Suprapubic skin (tissue), 4 donors: Measurements from ENCODE around the gene GRK5. TPM values are rescaled to one million over a fixed set of nuclear protein-coding genes. Genes with fewer than 3 reads are reported as not detected.

Source experiments
- DNase-seq, 2 donors: peaks; one replicate each; pipeline ENCODE4 v3.0.0-alpha.2; 2019; ENCODE audit warnings: low spot score in 2 of 2
- H3K27ac ChIP-seq: fragments of 200-600 bp; sonication (generic); one replicate; pipeline ENCODE4 v1.5.1; 2019
- H3K27me3 ChIP-seq: fragments of 200-600 bp; sonication (generic); one replicate; pipeline ENCODE4 v1.5.1; 2019
- H3K36me3 ChIP-seq: fragments of 200-600 bp; sonication (generic); one replicate; pipeline ENCODE4 v1.5.1; 2019
- H3K4me1 ChIP-seq: fragments of 200-600 bp; sonication (generic); one replicate; pipeline ENCODE4 v1.5.1; 2019
- H3K4me3 ChIP-seq: fragments of 200-600 bp; sonication (generic); one replicate; pipeline ENCODE4 v1.5.1; 2019; ENCODE audit warnings: mild to moderate bottlenecking
- H3K9me3 ChIP-seq: fragments of 200-600 bp; sonication (generic); one replicate; pipeline ENCODE4 v1.5.1; 2019
- EP300 ChIP-seq: sonication (generic); formaldehyde crosslinking; IDR thresholded peaks from one replicate; pipeline ENCODE4 v1.6.1; 2017; ENCODE audit warnings: antibody characterized with exemption
- POLR2A ChIP-seq, 2 donors: fragments of 450-650 bp; IDR thresholded peaks; one replicate each; pipeline ENCODE4 v1.6.1; 2017; ENCODE audit warnings: antibody characterized with exemption in 2 of 2, mild to moderate bottlenecking in 2 of 2, moderate library complexity in 2 of 2
- POLR2AphosphoS5 ChIP-seq, 3 donors: sonication (generic); formaldehyde crosslinking; IDR thresholded peaks; one replicate each; pipeline ENCODE4 v1.6.1; 2017; ENCODE audit warnings: antibody characterized with exemption in 3 of 3
- WGBS: methylation state at CpG from one replicate; pipeline ENCODE4 v1.1.5; 2018; 5-methylcytosine and 5-hydroxymethylcytosine counted together
- total RNA-seq, 4 donors: library from RNA; depleted of rRNA; stranded (reverse); fragments of >200 nt; gene quantifications; one replicate each; pipeline ENCODE4 v1.1.0, GENCODE V29; 2016
- TF ChIP-seq, protein P1 (sequence below), 2 donors: fragments of 200-600 bp in 1 of 2; fragments of 450-650 bp in 1 of 2; sonication (generic) in 1 of 2; IDR thresholded peaks; one replicate each; pipeline ENCODE4 v1.5.1; 2016 to 2019; ENCODE audit warnings: antibody characterized with exemption in 2 of 2, mild to moderate bottlenecking in 1 of 2, moderate library complexity in 1 of 2

GRK5 gene
- total RNA-seq, 4 donors from 2014 or later, result 4.8 to 9.0 (median 6.7) TPM

DNA sequence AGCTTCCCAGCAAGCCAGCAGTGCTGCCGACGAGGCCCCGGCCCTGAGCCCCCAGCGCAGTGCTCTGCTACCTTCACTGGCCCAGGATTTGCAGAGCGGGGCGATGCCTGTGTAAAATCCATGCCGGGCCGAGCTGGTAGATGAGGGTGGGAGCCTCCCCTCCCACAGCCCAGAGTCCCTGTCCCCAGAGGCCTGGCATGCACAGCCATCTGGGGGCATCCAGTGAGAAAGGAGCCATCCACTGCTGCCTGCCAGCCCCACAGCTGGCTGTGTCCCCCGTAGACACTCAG, 218.5 kb downstream of the GRK5 start:
- TF ChIP-seq EP300 (no peak), POLR2A (IDR thresholded peaks at IDR 0.05) (no peak), POLR2AphosphoS5 (IDR thresholded peaks at IDR 0.05) (no peak)
- TF ChIP-seq, protein P1, sequence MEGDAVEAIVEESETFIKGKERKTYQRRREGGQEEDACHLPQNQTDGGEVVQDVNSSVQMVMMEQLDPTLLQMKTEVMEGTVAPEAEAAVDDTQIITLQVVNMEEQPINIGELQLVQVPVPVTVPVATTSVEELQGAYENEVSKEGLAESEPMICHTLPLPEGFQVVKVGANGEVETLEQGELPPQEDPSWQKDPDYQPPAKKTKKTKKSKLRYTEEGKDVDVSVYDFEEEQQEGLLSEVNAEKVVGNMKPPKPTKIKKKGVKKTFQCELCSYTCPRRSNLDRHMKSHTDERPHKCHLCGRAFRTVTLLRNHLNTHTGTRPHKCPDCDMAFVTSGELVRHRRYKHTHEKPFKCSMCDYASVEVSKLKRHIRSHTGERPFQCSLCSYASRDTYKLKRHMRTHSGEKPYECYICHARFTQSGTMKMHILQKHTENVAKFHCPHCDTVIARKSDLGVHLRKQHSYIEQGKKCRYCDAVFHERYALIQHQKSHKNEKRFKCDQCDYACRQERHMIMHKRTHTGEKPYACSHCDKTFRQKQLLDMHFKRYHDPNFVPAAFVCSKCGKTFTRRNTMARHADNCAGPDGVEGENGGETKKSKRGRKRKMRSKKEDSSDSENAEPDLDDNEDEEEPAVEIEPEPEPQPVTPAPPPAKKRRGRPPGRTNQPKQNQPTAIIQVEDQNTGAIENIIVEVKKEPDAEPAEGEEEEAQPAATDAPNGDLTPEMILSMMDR (IDR thresholded peaks at IDR 0.05), result no peak
- Histone ChIP-seq H3K27ac (no peak overlapping the region), H3K36me3 (peaks cover 29% of the 10 kb centered on the region), H3K27me3 (no peaks in the 10 kb centered on the region), H3K4me3 (no peak overlapping the region), H3K9me3 (no peaks in the 10 kb centered on the region), H3K4me1 (peaks cover 16% of the 10 kb centered on the region)
- no peak for DNase-seq
- WGBS, result 91% methylated on average over 7 of the region's 9 CpGs

DNA sequence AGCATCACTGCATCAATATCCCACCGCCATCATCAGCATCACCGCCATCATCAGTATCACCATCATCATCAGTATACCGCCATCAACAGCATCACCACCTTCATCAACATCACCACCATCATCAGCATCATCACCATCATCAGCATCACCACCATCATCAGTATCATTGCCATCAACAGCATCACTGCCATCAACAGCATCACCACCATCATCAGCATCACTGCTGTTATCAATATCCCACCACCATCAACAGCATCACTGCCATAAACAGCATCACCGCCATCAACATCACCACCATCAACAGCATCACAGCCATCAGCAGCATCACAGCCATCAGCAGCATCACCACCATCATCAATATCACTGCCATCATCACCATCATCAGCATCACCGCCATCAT, 219.3 kb downstream of the GRK5 start:
- Histone ChIP-seq H3K36me3 (peaks cover 29% of the 10 kb centered on the region), H3K9me3 (no peaks in the 10 kb centered on the region), H3K27ac (no peak overlapping the region), H3K27me3 (no peaks in the 10 kb centered on the region), H3K4me3 (no peak overlapping the region), H3K4me1 (peaks cover 8% of the 10 kb centered on the region)
- DNase-seq, result no peak
- TF ChIP-seq POLR2A (IDR thresholded peaks at IDR 0.05), result no peak
- TF ChIP-seq EP300, result no peak
- TF ChIP-seq, protein P1 (IDR thresholded peaks at IDR 0.05), result no peak
- TF ChIP-seq POLR2AphosphoS5 (IDR thresholded peaks at IDR 0.05), result no peak
- 94% methylated on average over 5 of the region's 5 CpGs for WGBS

DNA sequence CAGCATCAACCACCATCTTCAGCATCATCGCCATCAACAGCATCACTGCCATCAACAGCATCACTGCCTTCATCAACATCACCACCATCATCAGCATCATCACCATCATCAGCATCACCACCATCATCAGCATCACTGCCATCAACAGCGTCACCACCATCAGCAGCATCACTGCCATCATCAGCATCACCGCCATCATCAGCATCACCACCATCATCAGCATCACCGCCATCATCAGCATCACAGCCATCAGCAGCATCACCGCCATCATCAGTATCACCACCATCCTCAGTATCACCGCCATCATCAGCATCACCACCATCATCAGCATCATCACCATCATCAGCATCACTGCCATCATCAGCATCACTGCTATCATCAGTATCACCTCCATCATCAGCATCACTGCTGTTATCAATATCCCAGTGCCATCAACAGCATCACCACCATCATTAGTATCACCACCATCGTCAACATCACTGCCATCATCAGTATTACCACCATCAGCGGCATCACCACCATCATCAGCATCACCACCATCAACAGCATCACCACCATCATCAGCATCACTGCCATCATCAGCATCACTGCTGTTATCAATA, 220.0 kb downstream of the GRK5 start:
- DNase-seq, result no peak
- 75% methylated on average over 8 of the region's 8 CpGs for WGBS
- Histone ChIP-seq H3K4me3 (no peak overlapping the region), H3K36me3 (peaks cover 29% of the 10 kb centered on the region), H3K27ac (no peak overlapping the region), H3K27me3 (no peaks in the 10 kb centered on the region), H3K4me1 (peaks cover 1% of the 10 kb centered on the region), H3K9me3 (no peaks in the 10 kb centered on the region)
- TF ChIP-seq POLR2AphosphoS5 (IDR thresholded peaks at IDR 0.05), result no peak
- no peak for TF ChIP-seq EP300
- TF ChIP-seq, protein P1 (IDR thresholded peaks at IDR 0.05), result no peak
- TF ChIP-seq POLR2A (IDR thresholded peaks at IDR 0.05), result no peak

DNA sequence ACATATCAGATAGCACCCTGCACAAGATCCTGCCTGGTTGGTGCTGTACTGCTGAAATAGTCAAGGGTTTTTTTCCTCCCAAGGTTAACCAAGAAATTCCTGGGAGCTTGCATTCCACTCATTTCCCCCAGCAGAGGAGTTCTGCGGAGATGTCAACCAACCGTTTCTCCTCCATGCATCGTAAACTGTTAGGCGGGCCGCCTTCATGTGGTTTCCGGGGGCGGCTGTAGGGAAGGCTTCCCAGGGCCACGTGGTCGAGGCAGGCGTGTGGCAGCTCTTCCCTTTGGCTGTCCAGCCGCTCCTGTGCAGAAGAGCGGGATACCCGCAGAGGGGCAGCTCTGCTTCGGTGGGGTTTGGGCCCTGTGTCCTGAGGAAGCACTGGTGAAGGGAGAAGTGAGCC, 221.4 kb downstream of the GRK5 start:
- 71% methylated on average over 14 of the region's 14 CpGs for WGBS
- no peaks in the 10 kb centered on the region for H3K27me3 ChIP-seq
- TF ChIP-seq POLR2AphosphoS5 (IDR thresholded peaks at IDR 0.05), result no peak
- H3K36me3 ChIP-seq, result peaks cover 29% of the 10 kb centered on the region
- H3K4me1 ChIP-seq, result no peaks in the 10 kb centered on the region
- H3K27ac ChIP-seq, result no peak overlapping the region
- no peak overlapping the region for H3K4me3 ChIP-seq
- H3K9me3 ChIP-seq, result no peaks in the 10 kb centered on the region
- DNase-seq, result no peak

DNA sequence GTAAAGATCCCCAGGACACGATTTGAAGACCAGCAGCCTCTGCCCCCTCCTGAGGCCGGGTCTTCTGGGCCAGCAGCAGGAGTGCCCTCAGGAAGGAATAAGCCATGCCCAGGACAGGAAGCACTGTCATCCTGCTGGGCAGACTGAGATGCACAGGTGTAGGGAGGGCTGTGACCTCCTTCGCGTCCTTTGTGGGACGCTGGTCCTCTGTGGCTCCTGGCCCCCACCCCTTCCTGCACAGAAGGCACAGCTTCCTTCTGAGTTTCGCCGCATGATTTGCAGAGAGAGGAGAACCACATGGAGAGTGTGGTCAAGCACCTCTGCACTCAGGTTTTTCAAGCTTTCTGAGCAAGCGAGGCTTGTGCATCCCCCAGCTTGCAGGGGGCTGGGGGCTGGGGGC, 222.4 kb downstream of the GRK5 start:
- Histone ChIP-seq H3K4me3 (no peak overlapping the region), H3K27me3 (no peaks in the 10 kb centered on the region), H3K4me1 (no peaks in the 10 kb centered on the region), H3K36me3 (peaks cover 29% of the 10 kb centered on the region), H3K9me3 (no peaks in the 10 kb centered on the region), H3K27ac (no peak overlapping the region)
- 88% methylated on average over 5 of the region's 8 CpGs for WGBS
- DNase-seq, result no peak
- TF ChIP-seq, protein P1 (IDR thresholded peaks at IDR 0.05), result no peak
- TF ChIP-seq POLR2A (IDR thresholded peaks at IDR 0.05) (no peak), EP300 (no peak), POLR2AphosphoS5 (IDR thresholded peaks at IDR 0.05) (no peak)
